ENCODE measurements around the gene FBXL17.
"Not testable (repeated sequence)": the region's sequence is repeated elsewhere in the genome, so short reads cannot be mapped to it uniquely, and the experiment has no call there.

Gene FBXL17

DNA sequence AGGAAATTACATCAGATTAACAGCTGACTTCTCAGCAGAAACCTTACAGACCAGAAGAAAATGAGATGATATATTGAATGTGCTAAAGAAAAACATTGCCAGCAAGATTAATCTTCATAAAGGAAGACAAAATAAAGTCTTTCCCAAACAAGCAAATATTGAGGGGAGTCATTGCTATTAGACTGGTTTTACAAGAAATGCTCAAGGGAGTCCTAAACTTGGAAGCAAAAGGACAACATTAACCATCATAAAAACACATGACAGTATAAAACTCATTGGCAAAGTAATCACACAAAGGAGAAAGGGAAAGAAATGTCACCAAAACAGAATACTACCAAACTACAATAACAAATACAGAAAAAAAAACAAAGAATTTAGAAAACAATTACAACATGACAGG is 101.7 kb downstream of the FBXL17 start:
- Histone ChIP-seq H3K4me2 (ENCODE audit: low read depth, low read length, poor library complexity, severe bottlenecking) (no peak overlapping the region), H3K4me1 (ENCODE audit: insufficient read depth, low read length, poor library complexity, severe bottlenecking) (peaks cover 5% of the 10 kb centered on the region), H3K27me3 (ENCODE audit: insufficient read depth, low read length, poor library complexity, severe bottlenecking) (no peaks in the 10 kb centered on the region), H2AFZ (ENCODE audit: low read length) (no peak overlapping the region), H3K9me3 (ENCODE audit: insufficient read depth, low read depth, low read length) (no peaks in the 10 kb centered on the region), H3K9ac (ENCODE audit: low read depth, low read length, poor library complexity, severe bottlenecking) (no peak overlapping the region), H3K36me3 (ENCODE audit: insufficient read depth, low read length) (no peaks in the 10 kb centered on the region), H3K9me2 (replicated peaks; ENCODE audit: low read depth, low read length) (no peaks in the 10 kb centered on the region), H3K79me2 (ENCODE audit: insufficient read depth, low read length) (no peaks in the 10 kb centered on the region), H3F3A (ENCODE audit: low read depth) (no peaks in the 10 kb centered on the region), H4K20me1 (ENCODE audit: insufficient read depth, low read length, poor library complexity, severe bottlenecking) (no peaks in the 10 kb centered on the region), H3K4me3 (ENCODE audit: low read length, poor library complexity, severe bottlenecking) (no peak overlapping the region)
- no peak for TF ChIP-seq EZH2phosphoT487 (IDR thresholded peaks at IDR 0.05; ENCODE audit: borderline replicate concordance)
- TF ChIP-seq, protein P1, sequence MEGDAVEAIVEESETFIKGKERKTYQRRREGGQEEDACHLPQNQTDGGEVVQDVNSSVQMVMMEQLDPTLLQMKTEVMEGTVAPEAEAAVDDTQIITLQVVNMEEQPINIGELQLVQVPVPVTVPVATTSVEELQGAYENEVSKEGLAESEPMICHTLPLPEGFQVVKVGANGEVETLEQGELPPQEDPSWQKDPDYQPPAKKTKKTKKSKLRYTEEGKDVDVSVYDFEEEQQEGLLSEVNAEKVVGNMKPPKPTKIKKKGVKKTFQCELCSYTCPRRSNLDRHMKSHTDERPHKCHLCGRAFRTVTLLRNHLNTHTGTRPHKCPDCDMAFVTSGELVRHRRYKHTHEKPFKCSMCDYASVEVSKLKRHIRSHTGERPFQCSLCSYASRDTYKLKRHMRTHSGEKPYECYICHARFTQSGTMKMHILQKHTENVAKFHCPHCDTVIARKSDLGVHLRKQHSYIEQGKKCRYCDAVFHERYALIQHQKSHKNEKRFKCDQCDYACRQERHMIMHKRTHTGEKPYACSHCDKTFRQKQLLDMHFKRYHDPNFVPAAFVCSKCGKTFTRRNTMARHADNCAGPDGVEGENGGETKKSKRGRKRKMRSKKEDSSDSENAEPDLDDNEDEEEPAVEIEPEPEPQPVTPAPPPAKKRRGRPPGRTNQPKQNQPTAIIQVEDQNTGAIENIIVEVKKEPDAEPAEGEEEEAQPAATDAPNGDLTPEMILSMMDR (conservative IDR thresholded peaks at IDR 0.05; ENCODE audit: low read length): no peak

- H3K4me1 ChIP-seq (ENCODE audit: insufficient read depth, low read length, poor library complexity, severe bottlenecking): peaks cover 5% of the 10 kb centered on the region
- TF ChIP-seq, protein P1 (conservative IDR thresholded peaks at IDR 0.05; ENCODE audit: low read length): peak; percentile 41
- TF ChIP-seq EZH2phosphoT487 (IDR thresholded peaks at IDR 0.05; ENCODE audit: borderline replicate concordance): no peak
Measured at GRCh38 chr5:108278285-108279240, 103.3 kb downstream of the FBXL17 start.

GRCh38 chr5:108276187-108277050 is 105.5 kb downstream of the FBXL17 start:
- Histone ChIP-seq H3K9ac (ENCODE audit: low read depth, low read length, poor library complexity, severe bottlenecking) (no peak overlapping the region), H3K9me2 (replicated peaks; ENCODE audit: low read depth, low read length) (no peaks in the 10 kb centered on the region), H2AFZ (ENCODE audit: low read length) (no peak overlapping the region)

More at GRCh38 chr5:108278285-108279240, 103.3 kb downstream of the FBXL17 start:
- no peak overlapping the region for H3K4me2 ChIP-seq (ENCODE audit: low read depth, low read length, poor library complexity, severe bottlenecking)
- H3K79me2 ChIP-seq (ENCODE audit: insufficient read depth, low read length): no peaks in the 10 kb centered on the region
- H3K9me3 ChIP-seq (ENCODE audit: insufficient read depth, low read depth, low read length): no peaks in the 10 kb centered on the region
- no peaks in the 10 kb centered on the region for H3F3A ChIP-seq (ENCODE audit: low read depth)
- H3K36me3 ChIP-seq (ENCODE audit: insufficient read depth, low read length): no peaks in the 10 kb centered on the region
- no peaks in the 10 kb centered on the region for H3K9me2 ChIP-seq (replicated peaks; ENCODE audit: low read depth, low read length)
- H3K4me3 ChIP-seq (ENCODE audit: low read length, poor library complexity, severe bottlenecking): no peak overlapping the region
- no peak overlapping the region for H2AFZ ChIP-seq (ENCODE audit: low read length)
- no peaks in the 10 kb centered on the region for H4K20me1 ChIP-seq (ENCODE audit: insufficient read depth, low read length, poor library complexity, severe bottlenecking)
- no peaks in the 10 kb centered on the region for H3K27me3 ChIP-seq (ENCODE audit: insufficient read depth, low read length, poor library complexity, severe bottlenecking)
- H3K9ac ChIP-seq (ENCODE audit: low read depth, low read length, poor library complexity, severe bottlenecking): no peak overlapping the region

DNA sequence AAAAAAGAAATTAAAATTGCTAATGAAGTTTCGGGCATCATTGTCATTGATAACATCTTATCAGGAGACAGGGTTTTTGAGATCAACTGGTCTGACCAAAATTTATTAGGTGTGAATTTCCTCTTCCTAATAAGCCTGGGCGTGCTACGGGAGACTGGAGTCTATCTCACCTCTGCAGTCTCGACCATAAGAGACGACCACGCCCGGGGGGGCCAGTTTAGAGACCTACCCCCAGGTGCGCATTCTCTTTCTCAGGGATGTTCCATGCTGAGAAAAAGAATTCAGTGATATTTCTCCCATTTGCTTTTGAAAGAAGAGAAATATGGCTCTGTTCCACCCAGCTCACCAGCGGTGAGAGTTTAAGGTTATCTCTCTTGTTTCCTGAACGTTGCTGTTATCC is 107.8 kb downstream of the FBXL17 start:
- H2AFZ ChIP-seq (ENCODE audit: low read length); H3K4me3 ChIP-seq (ENCODE audit: low read length, poor library complexity, severe bottlenecking); H3K36me3 ChIP-seq (ENCODE audit: insufficient read depth, low read length); H3K4me2 ChIP-seq (ENCODE audit: low read depth, low read length, poor library complexity, severe bottlenecking); H3K9me2 ChIP-seq (replicated peaks; ENCODE audit: low read depth, low read length); H3K9ac ChIP-seq (ENCODE audit: low read depth, low read length, poor library complexity, severe bottlenecking); H3K27me3 ChIP-seq (ENCODE audit: insufficient read depth, low read length, poor library complexity, severe bottlenecking); H3K9me3 ChIP-seq (ENCODE audit: insufficient read depth, low read depth, low read length); H3K4me1 ChIP-seq (ENCODE audit: insufficient read depth, low read length, poor library complexity, severe bottlenecking); H4K20me1 ChIP-seq (ENCODE audit: insufficient read depth, low read length, poor library complexity, severe bottlenecking); H3F3A ChIP-seq (ENCODE audit: low read depth); H3K79me2 ChIP-seq (ENCODE audit: insufficient read depth, low read length): not testable (repeated sequence)

More at GRCh38 chr5:108276187-108277050, 105.5 kb downstream of the FBXL17 start:
- Histone ChIP-seq H3K9me3 (ENCODE audit: insufficient read depth, low read depth, low read length) (no peaks in the 10 kb centered on the region), H3K36me3 (ENCODE audit: insufficient read depth, low read length) (no peaks in the 10 kb centered on the region), H4K20me1 (ENCODE audit: insufficient read depth, low read length, poor library complexity, severe bottlenecking) (no peaks in the 10 kb centered on the region), H3K79me2 (ENCODE audit: insufficient read depth, low read length) (no peaks in the 10 kb centered on the region), H3K4me1 (ENCODE audit: insufficient read depth, low read length, poor library complexity, severe bottlenecking) (peaks cover 5% of the 10 kb centered on the region), H3K27me3 (ENCODE audit: insufficient read depth, low read length, poor library complexity, severe bottlenecking) (no peaks in the 10 kb centered on the region), H3F3A (ENCODE audit: low read depth) (no peaks in the 10 kb centered on the region), H3K4me3 (ENCODE audit: low read length, poor library complexity, severe bottlenecking) (no peak overlapping the region), H3K4me2 (ENCODE audit: low read depth, low read length, poor library complexity, severe bottlenecking) (no peak overlapping the region)
- no peak for TF ChIP-seq EZH2phosphoT487 (IDR thresholded peaks at IDR 0.05; ENCODE audit: borderline replicate concordance)
- TF ChIP-seq, protein P1 (conservative IDR thresholded peaks at IDR 0.05; ENCODE audit: low read length): no peak
